HG03280 (cell line): ENCODE data around the gene GSTO2.

Source experiments
- ATAC-seq: cut with Tn5 transposase; IDR thresholded peaks from one replicate; pipeline ENCODE4 v1.9.1; 2021; ENCODE audit warnings: mild to moderate bottlenecking, moderate library complexity; ENCODE audit not compliant: unreplicated experiment

Gene GSTO2

GRCh38 chr10:104323760-104324201, 54.8 kb downstream of the GSTO2 start:
- ATAC-seq: no peak

DNA sequence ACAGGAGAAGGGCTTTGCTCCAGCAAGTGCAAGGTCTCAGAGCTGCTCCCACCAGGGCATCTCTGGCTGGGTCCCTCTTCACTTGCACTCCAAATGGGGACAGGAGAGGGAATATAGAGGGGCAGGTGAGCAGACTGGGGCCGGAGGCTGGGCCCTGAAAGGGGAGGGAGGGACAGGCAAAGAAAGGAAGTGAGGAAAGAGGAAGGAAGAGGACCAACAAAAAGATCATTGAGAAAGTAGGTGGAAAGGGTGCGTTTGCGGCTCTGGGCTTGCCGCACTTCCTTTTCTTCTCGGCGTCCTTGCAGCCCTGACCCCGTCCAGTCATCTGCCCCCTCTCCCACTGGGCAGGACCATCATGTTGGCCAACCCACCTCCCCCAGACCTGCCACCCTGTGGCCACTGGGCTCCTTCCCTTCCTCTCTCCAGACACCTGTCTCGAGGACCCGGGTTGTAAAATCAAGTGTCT, 55.3 kb downstream of the GSTO2 start:
- ATAC-seq: no peak

DNA sequence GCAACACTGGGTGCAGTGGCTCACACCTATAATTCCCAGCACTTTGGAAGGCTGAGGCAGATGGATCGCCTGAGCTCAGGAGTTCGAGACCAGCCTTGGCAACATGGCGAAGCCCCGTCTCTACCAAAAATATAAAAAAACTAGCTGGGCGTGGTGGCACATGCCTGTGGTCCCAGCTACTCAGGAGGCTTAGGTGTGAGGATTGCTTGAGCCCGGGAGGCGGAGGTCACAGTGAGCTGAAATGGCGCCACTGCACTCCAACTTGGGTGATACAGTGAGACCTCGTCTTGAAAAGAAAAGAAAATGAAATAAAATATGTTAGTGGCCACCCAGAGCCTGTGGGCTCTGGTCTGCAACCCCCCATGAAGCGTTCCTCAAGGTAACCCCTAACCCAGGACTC, 55.9 kb downstream of the GSTO2 start:
- no peak for ATAC-seq

DNA sequence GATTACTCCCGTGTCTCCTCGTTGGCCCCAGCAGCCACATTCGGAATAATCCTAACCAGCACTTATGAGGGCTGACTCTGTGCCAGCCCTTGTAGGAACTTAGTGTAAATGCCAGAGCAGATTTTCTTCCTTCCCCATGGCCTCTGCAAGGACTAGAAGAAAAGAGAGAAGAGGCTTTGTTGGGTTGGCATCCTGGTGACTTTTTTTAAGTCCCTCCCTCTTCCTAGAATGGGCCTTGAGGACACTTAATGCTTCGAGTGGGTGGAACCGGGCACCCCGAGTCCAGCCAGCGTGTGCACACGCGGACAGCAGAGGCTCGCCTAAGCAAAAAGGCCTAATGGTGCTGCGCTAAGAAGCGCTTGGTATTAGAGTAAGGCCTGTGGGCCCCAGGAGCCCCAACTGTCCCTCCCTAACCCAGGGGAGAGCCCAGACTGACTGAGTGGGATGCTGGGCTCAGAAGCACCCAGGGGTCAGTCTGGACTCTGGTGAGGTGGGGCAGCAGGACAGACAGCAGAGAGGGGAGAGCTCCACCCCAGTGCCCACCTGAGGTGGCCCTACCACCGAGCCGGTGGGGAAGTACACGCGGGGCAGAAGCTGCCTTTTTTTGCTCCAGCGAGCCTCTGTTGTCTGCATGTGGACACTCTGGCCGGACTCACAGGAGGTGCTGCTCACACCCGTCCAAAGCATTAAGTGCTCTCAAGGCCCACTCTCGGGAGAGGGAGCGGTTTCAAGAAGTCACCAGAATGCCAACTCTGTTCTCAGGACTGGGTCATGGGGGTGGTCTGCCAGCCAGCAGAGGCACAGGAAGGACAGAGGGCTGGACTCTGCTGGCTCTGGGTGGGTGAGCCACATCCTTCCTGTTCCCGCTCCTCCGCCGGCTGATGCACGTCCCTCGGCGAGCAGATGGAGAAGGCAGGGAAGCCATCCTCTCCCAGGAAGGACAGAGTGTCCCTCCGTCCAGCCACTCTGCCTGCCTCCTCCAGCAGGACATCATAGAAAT, 56.8 kb downstream of the GSTO2 start:
- ATAC-seq: no peak

GRCh38 chr10:104326991-104327610, 58.1 kb downstream of the GSTO2 start:
- ATAC-seq: no peak

DNA sequence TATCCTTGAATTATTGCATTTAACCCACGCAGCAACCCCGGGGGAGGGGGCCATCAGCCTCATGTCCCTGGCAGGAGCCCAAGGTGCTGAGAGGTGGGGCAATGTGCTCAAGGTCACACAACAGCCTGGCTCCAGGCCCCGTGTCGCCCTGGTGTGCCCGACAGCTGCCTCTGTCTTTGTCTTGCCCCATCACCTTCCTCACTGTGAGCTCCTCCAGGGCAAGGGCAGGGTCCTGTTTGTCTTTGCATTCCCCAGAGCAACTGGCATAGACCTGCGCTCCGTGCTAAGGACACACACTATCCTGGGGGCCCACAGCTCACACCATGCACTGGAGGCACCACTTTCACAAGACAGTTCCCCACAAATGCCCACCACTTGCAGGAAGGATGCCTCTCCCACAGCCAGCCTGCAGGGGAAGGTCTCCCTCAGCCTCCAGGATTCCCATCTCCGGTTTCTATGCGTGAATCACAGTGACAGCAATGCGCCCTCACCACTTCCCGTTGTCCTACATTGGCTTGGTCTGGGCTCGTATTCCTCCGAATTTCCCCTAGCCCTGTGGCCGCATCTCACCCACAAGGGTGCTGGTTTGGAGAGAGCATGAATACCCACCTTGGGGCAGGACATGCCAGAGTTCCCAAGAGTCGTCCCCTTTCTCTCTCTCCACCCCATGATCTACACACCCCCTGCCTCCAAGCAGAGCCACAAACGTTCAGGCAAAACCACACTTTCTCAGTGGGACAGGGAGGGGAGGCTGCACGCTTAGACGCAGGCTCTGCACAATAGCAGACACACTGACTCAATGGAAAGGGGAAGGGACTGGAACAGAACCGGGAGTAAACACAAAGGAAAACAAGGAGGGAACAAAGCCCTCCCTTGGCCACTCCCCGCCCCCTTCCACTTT, 59.0 kb downstream of the GSTO2 start:
- no peak for ATAC-seq

DNA sequence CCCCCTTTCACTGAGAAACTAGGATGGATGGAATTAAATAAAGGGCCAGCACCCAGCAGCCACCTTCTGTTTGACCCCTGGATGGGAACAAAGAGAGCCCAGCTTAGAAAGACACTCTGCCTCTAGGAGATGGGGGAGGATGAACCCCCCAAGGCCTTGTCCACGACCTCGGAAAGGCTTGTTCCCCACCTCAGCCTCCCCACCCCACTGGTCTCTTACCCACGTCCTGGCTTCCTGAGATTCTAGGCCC, 59.6 kb downstream of the GSTO2 start:
- no peak for ATAC-seq

- ATAC-seq: no peak
Observed at GRCh38 chr10:104328896-104329710, 60.1 kb downstream of the GSTO2 start.

DNA sequence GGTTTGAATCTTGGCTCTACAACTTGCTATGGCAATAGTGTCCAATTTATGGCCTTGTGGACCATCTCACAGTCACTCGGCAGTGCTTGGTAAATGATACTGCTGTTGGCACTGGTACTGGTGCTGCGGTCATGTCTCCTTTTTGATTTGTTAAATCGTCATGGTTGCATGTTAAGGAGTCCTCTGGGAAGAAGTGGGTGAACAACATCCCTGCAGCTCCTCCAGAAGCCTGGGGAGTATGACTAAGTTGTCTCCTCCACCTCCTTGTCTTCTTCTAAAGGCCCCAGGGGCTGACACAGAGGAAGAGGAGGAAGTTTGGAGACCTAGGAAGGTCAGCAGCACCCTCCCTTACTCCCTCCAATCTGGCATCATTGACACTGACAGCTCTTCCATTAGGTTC, 60.8 kb downstream of the GSTO2 start:
- no peak for ATAC-seq

DNA sequence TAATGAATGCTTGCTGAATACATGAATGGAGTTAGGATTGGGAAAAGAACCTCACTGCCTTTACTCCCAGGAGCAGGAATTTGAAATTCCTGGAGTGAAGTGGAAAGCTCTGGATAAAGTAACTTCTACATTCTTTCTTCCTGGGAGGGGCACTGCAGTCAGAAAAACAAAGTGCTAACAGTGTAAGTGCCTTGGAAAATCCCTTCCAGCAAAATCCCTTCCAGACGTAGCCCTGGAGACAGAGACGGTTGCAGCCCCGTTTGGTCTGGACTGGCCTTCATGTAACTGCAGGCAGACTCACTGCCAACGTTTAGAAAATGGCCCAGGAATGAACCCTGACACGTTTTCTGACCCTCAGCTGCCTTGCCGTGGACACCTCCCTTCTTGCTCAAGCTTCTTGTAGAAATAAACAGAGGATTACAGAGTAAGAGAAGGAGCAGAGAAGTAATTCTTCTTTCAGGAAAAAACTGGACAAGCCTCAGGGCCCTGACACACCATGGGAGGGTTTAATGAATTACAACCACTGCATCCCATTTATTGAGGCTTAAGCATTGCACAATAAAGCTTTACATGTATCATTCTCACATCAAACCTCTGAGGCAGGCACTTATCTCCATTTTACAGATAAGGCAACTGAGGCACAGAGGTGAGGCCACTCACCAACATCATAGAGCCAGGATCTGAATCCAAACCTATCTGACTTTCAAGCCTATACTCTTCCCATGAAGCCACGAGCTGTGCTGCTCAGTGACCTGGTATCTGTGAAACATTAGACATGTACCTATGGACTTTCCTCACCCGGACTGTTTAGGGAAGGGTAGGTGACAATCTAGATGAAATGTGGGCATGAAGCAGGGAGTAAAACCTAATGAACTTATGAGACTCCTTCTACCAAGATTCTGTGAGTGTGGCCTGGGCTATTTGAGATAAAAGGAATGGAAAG, 61.5 kb downstream of the GSTO2 start:
- no peak for ATAC-seq

- no peak for ATAC-seq
Observed at GRCh38 chr10:104331208-104331838, 62.3 kb downstream of the GSTO2 start.

DNA sequence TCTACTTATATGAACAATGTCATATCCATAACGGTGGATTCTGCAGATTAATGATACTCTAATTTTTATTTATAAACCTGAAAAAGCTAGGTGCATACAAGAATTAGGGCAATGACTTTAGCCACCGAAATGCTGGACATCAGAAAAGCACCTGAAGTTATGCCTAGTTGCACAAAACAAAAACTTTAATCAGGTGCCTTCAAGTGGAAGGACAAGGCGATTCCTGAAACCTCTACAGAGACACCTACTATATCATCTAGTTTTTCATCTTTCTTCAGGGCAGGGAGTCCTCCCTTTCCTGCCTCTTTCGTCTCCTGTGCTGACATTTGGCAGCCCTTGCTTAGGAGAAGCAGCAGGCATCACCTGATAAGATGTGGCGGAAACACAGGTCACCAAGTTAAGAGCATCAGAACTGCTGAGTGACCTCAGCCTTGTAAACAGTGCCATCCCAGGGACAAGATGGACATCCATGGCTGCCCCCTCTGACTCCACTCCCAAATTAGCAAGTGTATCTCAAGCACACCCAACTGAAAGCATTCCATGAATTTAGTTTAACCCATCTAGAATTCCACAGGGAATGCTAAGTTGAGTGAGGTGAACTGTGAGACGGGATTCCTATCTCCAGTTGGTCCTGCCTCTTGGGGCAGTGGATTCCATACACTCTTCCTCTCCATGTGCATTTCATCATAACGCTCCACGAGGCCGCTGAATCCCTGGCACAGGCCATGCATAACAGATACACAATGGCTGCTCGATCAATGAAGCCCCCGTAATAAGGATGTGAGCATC, 63.5 kb downstream of the GSTO2 start:
- ATAC-seq: no peak

- ATAC-seq: no peak
Observed at GRCh38 chr10:104333032-104333727, 64.2 kb downstream of the GSTO2 start.

DNA sequence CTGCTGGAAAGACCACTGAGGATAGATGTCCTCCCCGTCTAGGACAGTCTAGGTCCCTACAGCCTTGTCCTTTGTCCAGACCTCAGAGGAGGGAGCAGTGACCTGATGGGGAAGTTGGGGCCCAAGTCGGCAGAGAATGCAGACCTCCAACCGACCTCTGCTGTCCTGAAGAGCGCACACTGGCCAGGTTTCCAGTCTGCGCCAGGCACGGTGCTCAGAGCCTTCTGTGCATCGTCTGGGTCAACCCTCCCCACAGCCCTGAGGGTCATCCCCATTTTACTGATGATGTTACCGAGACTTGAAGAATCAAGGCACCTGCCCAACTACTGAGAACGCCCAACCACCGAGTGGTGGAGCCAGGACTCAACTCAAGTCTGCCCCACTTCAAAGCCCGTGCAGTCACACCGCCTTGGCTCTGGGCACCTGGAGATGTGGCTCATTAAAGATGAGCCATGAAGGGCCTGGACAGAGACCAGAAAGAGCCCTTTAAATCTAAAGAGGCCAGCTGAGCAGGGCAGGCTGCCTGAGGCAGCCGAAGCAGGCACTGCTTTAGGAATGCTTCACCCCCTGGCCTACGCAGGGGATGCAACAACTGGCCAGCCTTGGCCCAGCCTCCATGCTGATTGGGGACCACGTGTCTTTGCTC, 64.9 kb downstream of the GSTO2 start:
- ATAC-seq: no peak

DNA sequence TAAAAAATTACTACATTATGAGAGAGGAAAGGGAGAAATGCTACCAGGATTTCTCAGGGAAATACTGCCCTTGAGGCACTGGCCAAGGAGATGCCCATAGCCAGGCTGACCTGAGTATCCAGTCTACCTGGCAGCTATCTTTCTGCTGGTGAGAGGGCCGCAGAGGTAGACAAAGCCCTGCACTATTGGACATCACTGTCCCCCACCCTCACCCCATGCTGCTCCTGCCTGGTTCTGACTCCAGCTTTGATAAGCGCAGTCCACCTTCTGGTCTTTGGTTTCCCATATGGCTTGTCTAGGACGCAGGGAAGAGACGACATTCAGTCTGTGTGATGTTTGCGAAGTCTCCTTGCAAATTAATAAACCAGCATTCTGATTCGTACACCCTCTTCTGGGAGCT, 65.6 kb downstream of the GSTO2 start:
- no peak for ATAC-seq

DNA sequence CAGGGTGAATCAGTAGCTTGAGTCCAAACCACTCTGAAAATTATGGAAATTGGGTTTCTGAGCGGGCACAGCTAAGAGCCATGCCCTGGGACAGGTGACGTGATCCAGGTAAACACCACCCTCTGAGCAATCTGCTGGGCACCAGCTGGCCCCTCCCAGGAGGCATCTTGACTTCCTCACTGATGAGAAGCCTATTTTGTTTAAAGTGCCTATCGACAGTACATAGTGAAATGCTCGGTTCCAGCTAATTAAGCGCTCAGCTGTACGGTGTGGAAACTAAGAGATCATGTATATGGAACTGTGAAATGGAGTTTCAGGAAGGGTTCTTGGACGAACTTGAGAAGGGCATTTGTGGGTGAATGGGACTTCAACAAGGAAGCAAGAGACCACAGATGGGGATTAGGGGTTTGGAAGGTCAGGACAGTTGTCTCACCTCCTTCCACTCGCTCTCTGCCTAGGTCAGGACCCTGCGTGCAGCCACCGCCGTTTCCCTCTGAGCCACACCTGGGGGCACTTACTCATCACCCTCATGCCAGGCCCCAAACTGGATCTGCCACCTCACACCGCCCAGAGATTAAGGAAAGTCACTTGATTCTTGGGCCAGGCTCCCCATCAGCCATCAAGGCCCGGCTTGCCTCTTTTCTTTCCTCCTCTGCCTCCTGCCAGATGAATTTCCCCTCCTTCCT, 66.1 kb downstream of the GSTO2 start:
- no peak for ATAC-seq
